ENCODE results near the gene MOGAT1. TPM values are rescaled to one million over a fixed set of nuclear protein-coding genes. Genes with fewer than 3 reads are reported as not detected.

The MOGAT1 gene, protein sequence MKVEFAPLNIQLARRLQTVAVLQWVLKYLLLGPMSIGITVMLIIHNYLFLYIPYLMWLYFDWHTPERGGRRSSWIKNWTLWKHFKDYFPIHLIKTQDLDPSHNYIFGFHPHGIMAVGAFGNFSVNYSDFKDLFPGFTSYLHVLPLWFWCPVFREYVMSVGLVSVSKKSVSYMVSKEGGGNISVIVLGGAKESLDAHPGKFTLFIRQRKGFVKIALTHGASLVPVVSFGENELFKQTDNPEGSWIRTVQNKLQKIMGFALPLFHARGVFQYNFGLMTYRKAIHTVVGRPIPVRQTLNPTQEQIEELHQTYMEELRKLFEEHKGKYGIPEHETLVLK
- not detected for total RNA-seq

DNA sequence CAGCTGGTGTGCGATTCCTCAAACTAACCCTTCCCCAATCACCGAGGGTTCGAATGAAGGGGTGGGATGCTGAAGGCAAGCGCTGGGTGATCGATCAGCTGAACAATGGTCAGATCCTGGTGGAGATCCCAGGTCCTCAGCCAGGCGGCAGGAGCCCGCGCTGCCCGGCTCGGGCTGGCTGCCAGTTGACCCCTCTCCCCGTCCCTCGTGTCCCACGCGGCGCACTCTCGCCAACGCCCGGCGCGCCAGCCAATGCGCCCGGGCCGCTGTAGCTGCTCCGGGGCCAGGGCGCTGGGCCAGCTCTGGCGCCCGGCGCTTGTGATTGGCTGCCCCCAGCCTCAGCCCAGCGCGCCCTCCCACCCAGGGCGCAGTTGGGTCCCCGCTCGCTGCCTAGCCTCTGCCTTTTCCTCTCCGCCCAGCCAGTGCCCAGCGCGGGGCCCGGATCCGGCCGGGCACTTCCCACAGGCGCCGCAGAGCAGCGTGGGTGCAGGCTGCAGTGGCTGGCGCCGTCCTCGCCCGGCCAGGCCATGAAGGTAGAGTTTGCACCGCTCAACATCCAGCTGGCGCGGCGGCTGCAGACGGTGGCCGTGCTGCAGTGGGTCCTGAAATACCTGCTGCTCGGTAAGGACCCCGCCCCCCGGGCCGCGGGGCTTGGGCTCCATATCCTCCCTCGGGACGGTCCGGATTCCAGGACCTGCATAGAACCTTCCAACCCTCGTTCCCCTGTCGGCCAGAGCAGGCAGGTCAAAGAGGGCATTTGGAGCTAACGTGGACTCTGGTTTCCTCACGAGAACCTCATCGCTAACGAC lies at the start of gene MOGAT1:
MOGAT1 (plus strand) TSS at position 400 of the 809 bp plus-strand sequence; CDS start at position 528, 128 bp downstream.
- ChIA-PET CTCF (interaction anchor here (1.1 to 1.4 kb wide), 2 partner anchors 20 to 353 kb away, joined by 3 to 5 read pairs; no protein-coding TSS in a partner anchor), POLR2A (no interaction called here)
- H3K27me3 Mint-ChIP-seq, result peaks cover 55% of the 10 kb centered on the region

DNA sequence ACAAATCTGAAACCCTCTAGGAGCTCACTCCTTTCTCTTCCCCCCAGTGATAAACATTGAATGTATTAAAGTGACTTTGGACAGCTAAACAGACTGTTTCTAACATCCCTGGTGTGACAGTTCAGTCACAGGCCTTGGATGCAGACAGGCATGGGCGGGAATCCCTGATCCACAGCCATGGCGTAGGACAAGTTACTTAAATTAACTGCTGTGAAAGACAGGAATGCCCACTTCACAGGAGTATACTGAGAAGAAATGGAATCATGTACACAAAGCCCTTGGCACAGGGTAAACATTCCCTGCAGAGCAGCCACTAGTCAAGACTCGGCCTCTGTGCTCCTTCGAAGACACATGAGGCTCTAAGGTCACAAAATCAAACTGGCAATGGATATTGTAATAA lies 49.6 kb upstream of the MOGAT1 start:
- intact Hi-C loops (cut with micrococcal nuclease), result no loop called here
- DNase-seq, result no peak
- H3K4me3 Mint-ChIP-seq, result no peak overlapping the region
- ChIA-PET POLR2A (no interaction called here), CTCF (no interaction called here)
- no peaks in the 10 kb centered on the region for H3K27me3 Mint-ChIP-seq
- no peaks in the 10 kb centered on the region for H3K9me3 Mint-ChIP-seq
- H3K27ac Mint-ChIP-seq, result no peak overlapping the region
- peaks cover 35% of the 10 kb centered on the region for H3K36me3 Mint-ChIP-seq
- H3K4me1 Mint-ChIP-seq (ENCODE audit: low read depth), result no peaks in the 10 kb centered on the region

More for the DNA sequence above, at the start of gene MOGAT1:
- DNase-seq, result peak; percentile 14
- intact Hi-C loops (cut with micrococcal nuclease), result no loop called here
- Mint-ChIP-seq H3K4me1 (ENCODE audit: low read depth) (peaks cover 8% of the 10 kb centered on the region), H3K36me3 (no peaks in the 10 kb centered on the region), H3K27ac (no peak within 1 kb of the TSS), H3K4me3 (peak within 1 kb of the TSS; percentile 17), H3K9me3 (no peaks in the 10 kb centered on the region)

DNA sequence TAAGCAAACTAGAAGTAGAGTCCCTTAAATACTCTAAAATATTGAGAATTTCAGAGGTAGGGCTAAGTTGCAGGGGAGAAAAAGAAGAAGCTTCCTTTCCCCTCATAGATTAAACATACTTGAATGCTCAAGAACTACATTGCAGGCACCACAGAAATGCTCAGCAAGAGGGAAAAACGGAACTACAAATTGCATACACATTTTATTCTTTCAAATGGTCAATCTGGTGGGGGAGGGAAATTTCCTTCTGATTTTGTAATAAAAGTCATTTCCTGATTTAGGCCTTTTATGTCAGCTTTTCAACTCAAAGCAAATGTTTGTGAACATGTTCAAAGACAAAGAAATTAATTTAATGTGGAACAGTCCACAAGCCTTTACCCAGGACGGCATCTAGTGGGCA lies 48.5 kb upstream of the MOGAT1 start:
- ChIA-PET CTCF (interaction anchor here (1.2 kb wide), 2 partner anchors 8 to 305 kb away, joined by 3 to 5 read pairs; no protein-coding TSS in a partner anchor), POLR2A (no interaction called here)
- Mint-ChIP-seq H3K4me1 (ENCODE audit: low read depth) (no peaks in the 10 kb centered on the region), H3K9me3 (no peaks in the 10 kb centered on the region), H3K27me3 (no peaks in the 10 kb centered on the region), H3K36me3 (peaks cover 44% of the 10 kb centered on the region), H3K27ac (no peak overlapping the region), H3K4me3 (no peak overlapping the region)
- intact Hi-C loops (cut with micrococcal nuclease), result no loop called here
- DNase-seq, result no peak

DNA sequence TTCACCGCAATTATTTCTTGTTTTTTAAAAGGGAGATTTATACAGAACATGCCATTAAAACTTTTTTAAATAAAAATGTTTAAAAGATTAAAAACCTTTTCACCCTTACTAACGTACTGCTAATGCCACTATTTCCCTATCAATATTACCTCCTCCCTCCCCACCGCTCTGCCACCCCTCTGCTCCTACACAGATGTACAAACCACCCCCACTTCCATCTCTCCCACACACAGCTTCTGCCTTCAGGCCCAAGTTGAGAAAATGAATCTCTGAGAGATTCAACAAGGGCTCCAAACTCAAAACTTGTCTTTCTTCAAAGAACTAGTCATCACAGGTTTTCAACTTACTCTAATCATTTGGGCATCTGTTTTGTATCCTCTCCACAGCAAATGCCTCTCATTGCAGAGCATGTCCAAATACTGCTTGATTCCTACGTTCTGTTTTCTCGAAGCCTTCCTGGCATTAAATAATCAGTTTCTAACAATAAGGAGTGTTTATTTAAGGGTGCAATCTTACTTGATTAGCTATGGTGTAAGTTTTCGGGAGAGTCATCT lies 47.6 kb upstream of the MOGAT1 start:
- CTCF ChIA-PET, result interaction anchor here (0.9 to 1.2 kb wide), 2 partner anchors 62 to 306 kb away, joined by 3 to 5 read pairs; no protein-coding TSS in a partner anchor
- H3K9me3 Mint-ChIP-seq, result no peaks in the 10 kb centered on the region
- no peaks in the 10 kb centered on the region for H3K27me3 Mint-ChIP-seq
- no peak overlapping the region for H3K4me3 Mint-ChIP-seq
- H3K27ac Mint-ChIP-seq, result no peak overlapping the region
- no peak for DNase-seq
- H3K36me3 Mint-ChIP-seq, result peaks cover 40% of the 10 kb centered on the region
- POLR2A ChIA-PET, result no interaction called here
- no peaks in the 10 kb centered on the region for H3K4me1 Mint-ChIP-seq (ENCODE audit: low read depth)
- intact Hi-C loops (cut with micrococcal nuclease), result no loop called here

DNA sequence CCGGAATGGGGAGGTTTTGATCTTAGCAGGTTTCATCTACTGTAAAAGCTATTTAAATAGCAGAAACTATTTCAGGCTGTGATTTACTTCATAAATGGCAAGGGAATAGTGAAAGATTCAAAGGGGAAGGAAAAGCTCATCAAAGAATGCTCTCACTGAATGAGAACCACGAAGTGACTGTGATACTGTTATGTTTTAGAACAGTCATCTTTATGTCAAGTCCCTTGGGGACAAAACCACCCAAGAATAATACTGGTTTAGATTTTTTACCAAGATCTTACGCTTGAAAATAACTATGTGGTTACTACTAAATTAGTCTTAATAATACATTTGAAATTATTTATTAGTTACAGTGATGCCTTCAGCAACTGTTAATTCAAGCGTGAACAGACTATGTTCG lies 43.7 kb upstream of the MOGAT1 start:
- H3K9me3 Mint-ChIP-seq, result no peaks in the 10 kb centered on the region
- H3K36me3 Mint-ChIP-seq, result peaks cover 52% of the 10 kb centered on the region
- no peak for DNase-seq
- H3K27me3 Mint-ChIP-seq, result no peaks in the 10 kb centered on the region
- no peak overlapping the region for H3K4me3 Mint-ChIP-seq
- no peaks in the 10 kb centered on the region for H3K4me1 Mint-ChIP-seq (ENCODE audit: low read depth)
- POLR2A ChIA-PET, result interaction anchor here (0.9 kb wide), 1 partner anchor 12 kb away, joined by 3 read pairs; no protein-coding TSS in a partner anchor
- intact Hi-C loops (cut with micrococcal nuclease), result no loop called here
- CTCF ChIA-PET, result no interaction called here
- no peak overlapping the region for H3K27ac Mint-ChIP-seq

DNA sequence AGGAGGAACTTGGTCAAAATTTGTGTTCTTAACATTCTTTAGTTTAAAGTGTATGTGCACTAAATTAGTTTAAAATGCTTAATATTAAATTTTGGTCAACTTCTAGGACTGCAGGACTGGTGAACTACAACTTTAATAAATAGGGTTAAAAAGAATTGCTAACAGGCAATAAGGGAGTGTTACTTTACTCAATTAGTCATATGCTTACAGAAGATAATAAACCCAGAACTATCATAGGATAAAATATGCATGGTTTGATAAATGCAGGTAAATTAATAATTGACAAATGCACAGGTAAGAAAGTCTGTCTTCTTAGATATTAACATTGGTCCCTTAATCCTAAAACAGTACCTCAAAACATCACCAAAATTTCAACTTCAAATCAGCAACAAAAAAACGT lies 36.2 kb upstream of the MOGAT1 start:
- H3K27ac Mint-ChIP-seq, result no peak overlapping the region
- intact Hi-C loops (cut with micrococcal nuclease), result no loop called here
- DNase-seq, result no peak
- no peaks in the 10 kb centered on the region for H3K9me3 Mint-ChIP-seq
- H3K4me3 Mint-ChIP-seq, result no peak overlapping the region
- no peaks in the 10 kb centered on the region for H3K4me1 Mint-ChIP-seq (ENCODE audit: low read depth)
- CTCF ChIA-PET, result no interaction called here
- POLR2A ChIA-PET, result no interaction called here
- H3K27me3 Mint-ChIP-seq, result no peaks in the 10 kb centered on the region
- peaks cover 63% of the 10 kb centered on the region for H3K36me3 Mint-ChIP-seq

DNA sequence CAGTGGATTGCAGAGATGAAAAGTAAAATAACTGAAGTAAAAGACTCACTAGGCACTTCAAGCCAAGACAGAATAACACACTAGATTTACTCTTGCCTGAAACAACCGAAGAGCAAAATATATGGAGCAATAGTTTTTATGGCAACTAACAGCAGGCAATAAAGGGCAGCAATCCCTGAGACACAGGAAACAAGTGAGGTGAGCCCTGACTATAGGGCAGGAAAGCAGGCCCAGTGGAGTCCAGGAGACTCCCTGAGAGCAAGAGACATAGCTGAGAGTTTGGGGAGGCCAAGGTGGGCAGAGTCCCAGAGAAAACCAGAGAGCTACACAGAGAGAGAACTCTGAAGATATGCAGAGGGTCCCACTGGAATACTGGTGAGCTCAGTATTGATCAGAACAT lies 34.4 kb upstream of the MOGAT1 start:
- peaks cover 63% of the 10 kb centered on the region for H3K36me3 Mint-ChIP-seq

DNA sequence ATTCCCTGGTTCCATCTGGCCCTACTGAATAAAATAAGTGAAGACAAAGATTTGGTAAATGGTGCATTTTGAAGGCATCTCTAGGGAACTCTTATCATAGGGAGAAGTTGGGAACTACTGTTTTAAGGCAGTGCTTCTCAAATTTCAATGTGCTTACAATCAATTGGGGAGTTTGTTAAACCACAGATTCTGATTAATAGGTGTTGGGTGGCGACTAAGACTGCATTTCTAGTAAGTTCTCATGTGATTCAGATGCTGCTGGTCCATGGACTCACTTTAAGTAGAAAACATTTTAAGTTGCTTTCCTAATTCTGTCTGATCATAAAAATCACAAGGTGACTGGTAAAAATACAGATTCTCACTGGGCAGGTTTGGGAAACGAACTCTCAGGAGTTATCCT lies 30.1 kb upstream of the MOGAT1 start:
- no peak for DNase-seq
- H3K36me3 Mint-ChIP-seq, result peaks cover 63% of the 10 kb centered on the region
- H3K27me3 Mint-ChIP-seq, result no peaks in the 10 kb centered on the region
- no peaks in the 10 kb centered on the region for H3K9me3 Mint-ChIP-seq
- CTCF ChIA-PET, result no interaction called here
- intact Hi-C loops (cut with micrococcal nuclease), result no loop called here
- no peak overlapping the region for H3K27ac Mint-ChIP-seq
- H3K4me1 Mint-ChIP-seq (ENCODE audit: low read depth), result peaks cover 11% of the 10 kb centered on the region
- POLR2A ChIA-PET, result no interaction called here
- no peak overlapping the region for H3K4me3 Mint-ChIP-seq

More for the DNA sequence above, 34.4 kb upstream of the MOGAT1 start:
- Mint-ChIP-seq H3K27me3 (no peaks in the 10 kb centered on the region), H3K4me3 (no peak overlapping the region), H3K9me3 (no peaks in the 10 kb centered on the region), H3K4me1 (ENCODE audit: low read depth) (peaks cover 5% of the 10 kb centered on the region), H3K27ac (no peak overlapping the region)
- DNase-seq, result no peak
- POLR2A ChIA-PET, result no interaction called here
- intact Hi-C loops (cut with micrococcal nuclease), result no loop called here
- CTCF ChIA-PET, result no interaction called here

DNA sequence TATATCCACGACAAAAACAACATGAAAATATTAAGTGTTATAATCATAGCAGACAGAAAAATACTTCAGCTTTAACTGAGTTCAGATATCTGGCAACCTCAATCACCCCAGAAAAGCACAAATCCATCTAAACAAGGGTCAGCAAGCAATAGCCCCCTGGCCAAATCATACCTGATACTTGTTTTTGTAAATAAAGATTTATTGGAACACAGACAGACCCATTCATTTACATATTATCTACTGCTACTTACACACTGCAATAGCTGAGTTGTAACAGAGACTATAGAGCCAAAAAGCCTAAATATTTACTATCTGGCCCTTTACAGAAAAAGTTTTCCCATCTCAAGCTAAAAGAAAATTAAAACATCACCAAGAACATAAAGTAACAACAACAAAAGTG lies 28.3 kb upstream of the MOGAT1 start:
- Mint-ChIP-seq H3K36me3 (peaks cover 61% of the 10 kb centered on the region), H3K27ac (no peak overlapping the region), H3K9me3 (no peaks in the 10 kb centered on the region), H3K4me3 (no peak overlapping the region), H3K27me3 (no peaks in the 10 kb centered on the region), H3K4me1 (ENCODE audit: low read depth) (peaks cover 11% of the 10 kb centered on the region)
- ChIA-PET POLR2A (no interaction called here), CTCF (no interaction called here)
- intact Hi-C loops (cut with micrococcal nuclease), result no loop called here
- no peak for DNase-seq

DNA sequence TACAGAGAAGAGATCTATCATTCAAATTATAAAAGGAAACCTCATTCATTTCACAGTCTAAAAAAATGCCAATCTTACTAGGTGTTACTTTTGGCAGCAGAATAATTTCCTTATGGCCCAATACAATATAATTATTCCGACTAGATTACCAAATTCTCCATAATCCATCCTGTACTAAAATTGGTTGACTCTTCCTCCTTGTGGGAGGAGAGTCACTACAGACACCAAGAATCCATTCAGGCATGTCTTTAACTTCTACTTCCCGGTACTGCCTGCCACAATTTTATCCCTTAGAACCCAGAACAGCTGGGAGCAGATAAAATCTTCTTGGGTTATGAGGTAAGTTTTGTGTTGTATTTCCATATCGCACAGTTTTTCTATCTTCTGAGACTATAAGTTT lies 25.4 kb upstream of the MOGAT1 start:
- intact Hi-C loops (cut with micrococcal nuclease), result no loop called here

DNA sequence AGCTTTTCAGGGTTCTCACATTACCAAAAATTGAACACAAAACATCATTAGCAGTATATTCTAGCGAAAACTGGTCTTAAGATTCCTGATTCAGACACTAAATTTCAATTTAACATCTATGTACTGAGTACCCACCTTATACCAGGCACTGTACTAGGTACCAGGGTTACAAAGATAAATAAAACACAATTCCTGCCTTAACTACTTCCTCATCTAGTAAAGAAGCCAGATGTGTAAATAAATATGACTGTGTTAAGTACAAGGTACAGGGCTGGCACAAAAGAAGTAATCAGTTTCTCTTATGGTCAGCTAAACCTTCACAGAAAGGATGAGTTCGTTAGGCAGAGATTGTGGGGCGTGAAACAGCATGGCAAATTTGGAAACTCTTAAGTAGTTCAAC lies 21.7 kb upstream of the MOGAT1 start:
- Mint-ChIP-seq H3K27me3 (no peaks in the 10 kb centered on the region), H3K36me3 (peaks cover 36% of the 10 kb centered on the region), H3K4me3 (no peak overlapping the region), H3K27ac (no peak overlapping the region), H3K4me1 (ENCODE audit: low read depth) (peaks cover 40% of the 10 kb centered on the region), H3K9me3 (no peaks in the 10 kb centered on the region)
- no peak for DNase-seq
- ChIA-PET POLR2A (no interaction called here), CTCF (no interaction called here)
- intact Hi-C loops (cut with micrococcal nuclease), result no loop called here

More for the DNA sequence above, 25.4 kb upstream of the MOGAT1 start:
- Mint-ChIP-seq H3K4me1 (ENCODE audit: low read depth) (peaks cover 21% of the 10 kb centered on the region), H3K27me3 (no peaks in the 10 kb centered on the region), H3K4me3 (no peak overlapping the region), H3K9me3 (no peaks in the 10 kb centered on the region), H3K27ac (no peak overlapping the region), H3K36me3 (peaks cover 52% of the 10 kb centered on the region)
- CTCF ChIA-PET, result no interaction called here
- POLR2A ChIA-PET, result no interaction called here
- DNase-seq, result no peak

DNA sequence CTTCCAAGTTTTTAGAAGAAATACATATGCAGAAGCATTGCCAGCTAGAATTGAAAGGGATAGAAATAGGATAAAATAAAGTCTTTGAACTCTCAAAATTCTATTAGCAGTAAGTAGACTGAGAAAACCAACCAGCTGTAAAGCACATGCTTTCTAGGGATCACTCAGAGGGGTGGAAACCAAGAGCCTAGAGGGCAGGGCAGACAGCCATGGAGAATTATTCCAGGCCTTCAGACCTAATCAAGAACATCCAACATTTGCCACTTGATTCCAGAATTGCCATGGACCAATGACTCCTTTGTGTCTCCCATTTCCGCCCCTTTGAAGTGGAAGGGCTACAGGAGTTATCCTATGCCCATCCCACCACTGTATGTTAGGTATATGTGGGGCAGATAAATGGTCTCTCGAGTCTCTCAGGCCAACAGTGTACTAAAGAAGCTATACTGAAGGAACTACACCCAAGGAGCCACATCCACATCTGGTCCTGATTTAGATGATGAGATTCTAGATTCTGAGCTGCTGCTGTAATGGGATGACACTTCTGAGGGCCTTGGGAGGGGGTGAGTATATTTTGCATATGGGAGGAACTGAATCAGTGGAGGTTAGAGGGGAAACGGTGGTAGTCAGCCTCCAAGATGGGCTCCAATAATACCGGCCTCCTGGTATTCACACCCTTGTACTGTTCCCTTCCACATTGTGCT lies 19.6 kb upstream of the MOGAT1 start:
- ChIA-PET POLR2A (interaction anchor here (0.6 kb wide), 1 partner anchor 58 kb away, joined by 3 read pairs; no protein-coding TSS in a partner anchor), CTCF (no interaction called here)
- H3K27me3 Mint-ChIP-seq, result no peaks in the 10 kb centered on the region
- intact Hi-C loops (cut with micrococcal nuclease), result no loop called here
- H3K27ac Mint-ChIP-seq, result no peak overlapping the region
- peaks cover 43% of the 10 kb centered on the region for H3K4me1 Mint-ChIP-seq (ENCODE audit: low read depth)
- no peak for DNase-seq
- no peak overlapping the region for H3K4me3 Mint-ChIP-seq
- no peaks in the 10 kb centered on the region for H3K9me3 Mint-ChIP-seq
- peaks cover 26% of the 10 kb centered on the region for H3K36me3 Mint-ChIP-seq

Data from activated CD4-positive, alpha-beta memory T cell treated with anti-CD3 and anti-CD28 coated beads for 36 hours (primary cell).